HepG2 (cell line): ENCODE data around the gene SLC51B.

ENCODE experiments used
- ARNTL ChIP-seq: sonication (generic); formaldehyde crosslinking; IDR thresholded peaks from 2 replicates; pipeline ENCODE4 v1.4.0; 2020; ENCODE audit warnings: mild to moderate bottlenecking, missing genetic modification reagents
- ATAD3A ChIP-seq: sonication (generic); formaldehyde crosslinking; IDR thresholded peaks from 2 replicates; pipeline ENCODE4 v1.4.0; 2020; ENCODE audit warnings: missing genetic modification reagents
- FOXM1 ChIP-seq: sonication (generic); formaldehyde crosslinking; IDR thresholded peaks from 2 replicates; pipeline ENCODE4 v1.5.0; 2020; ENCODE audit warnings: missing genetic modification reagents
- GABPB1 ChIP-seq: IDR thresholded peaks from 2 replicates; pipeline ENCODE4 v1.6.1; 2016; ENCODE audit warnings: mild to moderate bottlenecking, missing genetic modification reagents, moderate library complexity, missing compliant biosample characterization
- HOMEZ ChIP-seq: IDR thresholded peaks from 2 replicates; pipeline ENCODE4 v1.6.1; 2016; ENCODE audit warnings: low read depth
- SETDB1 ChIP-seq: sonication (generic); formaldehyde crosslinking; IDR thresholded peaks from 2 replicates; pipeline ENCODE4 v1.5.1; 2020; ENCODE audit warnings: missing genetic modification reagents, mild to moderate bottlenecking, borderline replicate concordance
- ZNF556 ChIP-seq: sonication (generic); formaldehyde crosslinking; IDR thresholded peaks from 2 replicates; pipeline ENCODE4 v1.4.0; 2020; ENCODE audit warnings: mild to moderate bottlenecking, missing genetic modification reagents, borderline replicate concordance
- ZNF790 ChIP-seq: sonication (generic); formaldehyde crosslinking; IDR thresholded peaks from 2 replicates; pipeline ENCODE4 v1.8.0; 2022; ENCODE audit warnings: missing genetic modification reagents, mild to moderate bottlenecking, borderline replicate concordance
- TF ChIP-seq, protein P1 (sequence below): IDR thresholded peaks from 2 replicates; pipeline ENCODE4 v1.6.1; 2012; ENCODE audit warnings: low read depth, low read length, improper control_type of control experiment
- TF ChIP-seq, protein P2 (sequence below): sonication (generic); formaldehyde crosslinking; IDR thresholded peaks from 2 replicates; pipeline ENCODE4 v1.5.1; 2020; ENCODE audit warnings: mild to moderate bottlenecking, missing genetic modification reagents, borderline replicate concordance
- TF ChIP-seq, protein P3 (sequence below), 2 experiments: sonication (generic) in 1 of 2; formaldehyde crosslinking in 1 of 2; IDR thresholded peaks; 2 replicates each; pipeline versions ENCODE4 v1.5.1 to v1.6.1; 2011 to 2020; ENCODE audit warnings: borderline replicate concordance in 1 of 2, low read depth in 1 of 2, low read length in 1 of 2, mild to moderate bottlenecking in 1 of 2, missing genetic modification reagents in 1 of 2, moderate library complexity in 1 of 2
- TF ChIP-seq, protein P4 (sequence below): sonication (generic); formaldehyde crosslinking; IDR thresholded peaks from 2 replicates; pipeline ENCODE4 v1.4.0; 2020; ENCODE audit warnings: missing genetic modification reagents
- TF ChIP-seq, protein P5 (sequence below): sonication (generic); formaldehyde crosslinking; IDR thresholded peaks from 2 replicates; pipeline ENCODE4 v1.4.0; 2020; ENCODE audit warnings: mild to moderate bottlenecking, missing genetic modification reagents
- TF ChIP-seq, protein P6 (sequence below): sonication (generic); formaldehyde crosslinking; IDR thresholded peaks from 2 replicates; pipeline ENCODE4 v1.5.0; 2020; ENCODE audit warnings: mild to moderate bottlenecking, missing genetic modification reagents, moderate library complexity

GRCh38 chr15:65062726-65063125, 17.5 kb downstream of the SLC51B start:
- TF ChIP-seq, protein P1, sequence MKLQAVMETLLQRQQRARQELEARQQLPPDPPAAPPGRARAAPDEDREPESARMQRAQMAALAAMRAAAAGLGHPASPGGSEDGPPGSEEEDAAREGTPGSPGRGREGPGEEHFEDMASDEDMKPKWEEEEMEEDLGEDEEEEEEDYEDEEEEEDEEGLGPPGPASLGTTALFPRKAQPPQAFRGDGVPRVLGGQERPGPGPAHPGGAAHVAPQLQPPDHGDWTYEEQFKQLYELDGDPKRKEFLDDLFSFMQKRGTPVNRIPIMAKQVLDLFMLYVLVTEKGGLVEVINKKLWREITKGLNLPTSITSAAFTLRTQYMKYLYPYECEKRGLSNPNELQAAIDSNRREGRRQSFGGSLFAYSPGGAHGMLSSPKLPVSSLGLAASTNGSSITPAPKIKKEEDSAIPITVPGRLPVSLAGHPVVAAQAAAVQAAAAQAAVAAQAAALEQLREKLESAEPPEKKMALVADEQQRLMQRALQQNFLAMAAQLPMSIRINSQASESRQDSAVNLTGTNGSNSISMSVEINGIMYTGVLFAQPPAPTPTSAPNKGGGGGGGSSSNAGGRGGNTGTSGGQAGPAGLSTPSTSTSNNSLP, result no peak
- no peak for TF ChIP-seq ZNF790 (CRISPR knock-in tag)
- TF ChIP-seq SETDB1 (CRISPR knock-in tag), result no peak
- TF ChIP-seq, protein P2, sequence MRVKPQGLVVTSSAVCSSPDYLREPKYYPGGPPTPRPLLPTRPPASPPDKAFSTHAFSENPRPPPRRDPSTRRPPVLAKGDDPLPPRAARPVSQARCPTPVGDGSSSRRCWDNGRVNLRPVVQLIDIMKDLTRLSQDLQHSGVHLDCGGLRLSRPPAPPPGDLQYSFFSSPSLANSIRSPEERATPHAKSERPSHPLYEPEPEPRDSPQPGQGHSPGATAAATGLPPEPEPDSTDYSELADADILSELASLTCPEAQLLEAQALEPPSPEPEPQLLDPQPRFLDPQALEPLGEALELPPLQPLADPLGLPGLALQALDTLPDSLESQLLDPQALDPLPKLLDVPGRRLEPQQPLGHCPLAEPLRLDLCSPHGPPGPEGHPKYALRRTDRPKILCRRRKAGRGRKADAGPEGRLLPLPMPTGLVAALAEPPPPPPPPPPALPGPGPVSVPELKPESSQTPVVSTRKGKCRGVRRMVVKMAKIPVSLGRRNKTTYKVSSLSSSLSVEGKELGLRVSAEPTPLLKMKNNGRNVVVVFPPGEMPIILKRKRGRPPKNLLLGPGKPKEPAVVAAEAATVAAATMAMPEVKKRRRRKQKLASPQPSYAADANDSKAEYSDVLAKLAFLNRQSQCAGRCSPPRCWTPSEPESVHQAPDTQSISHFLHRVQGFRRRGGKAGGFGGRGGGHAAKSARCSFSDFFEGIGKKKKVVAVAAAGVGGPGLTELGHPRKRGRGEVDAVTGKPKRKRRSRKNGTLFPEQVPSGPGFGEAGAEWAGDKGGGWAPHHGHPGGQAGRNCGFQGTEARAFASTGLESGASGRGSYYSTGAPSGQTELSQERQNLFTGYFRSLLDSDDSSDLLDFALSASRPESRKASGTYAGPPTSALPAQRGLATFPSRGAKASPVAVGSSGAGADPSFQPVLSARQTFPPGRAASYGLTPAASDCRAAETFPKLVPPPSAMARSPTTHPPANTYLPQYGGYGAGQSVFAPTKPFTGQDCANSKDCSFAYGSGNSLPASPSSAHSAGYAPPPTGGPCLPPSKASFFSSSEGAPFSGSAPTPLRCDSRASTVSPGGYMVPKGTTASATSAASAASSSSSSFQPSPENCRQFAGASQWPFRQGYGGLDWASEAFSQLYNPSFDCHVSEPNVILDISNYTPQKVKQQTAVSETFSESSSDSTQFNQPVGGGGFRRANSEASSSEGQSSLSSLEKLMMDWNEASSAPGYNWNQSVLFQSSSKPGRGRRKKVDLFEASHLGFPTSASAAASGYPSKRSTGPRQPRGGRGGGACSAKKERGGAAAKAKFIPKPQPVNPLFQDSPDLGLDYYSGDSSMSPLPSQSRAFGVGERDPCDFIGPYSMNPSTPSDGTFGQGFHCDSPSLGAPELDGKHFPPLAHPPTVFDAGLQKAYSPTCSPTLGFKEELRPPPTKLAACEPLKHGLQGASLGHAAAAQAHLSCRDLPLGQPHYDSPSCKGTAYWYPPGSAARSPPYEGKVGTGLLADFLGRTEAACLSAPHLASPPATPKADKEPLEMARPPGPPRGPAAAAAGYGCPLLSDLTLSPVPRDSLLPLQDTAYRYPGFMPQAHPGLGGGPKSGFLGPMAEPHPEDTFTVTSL (CRISPR knock-in tag), result no peak
- no peak for TF ChIP-seq FOXM1 (CRISPR knock-in tag)
- TF ChIP-seq, protein P3, sequence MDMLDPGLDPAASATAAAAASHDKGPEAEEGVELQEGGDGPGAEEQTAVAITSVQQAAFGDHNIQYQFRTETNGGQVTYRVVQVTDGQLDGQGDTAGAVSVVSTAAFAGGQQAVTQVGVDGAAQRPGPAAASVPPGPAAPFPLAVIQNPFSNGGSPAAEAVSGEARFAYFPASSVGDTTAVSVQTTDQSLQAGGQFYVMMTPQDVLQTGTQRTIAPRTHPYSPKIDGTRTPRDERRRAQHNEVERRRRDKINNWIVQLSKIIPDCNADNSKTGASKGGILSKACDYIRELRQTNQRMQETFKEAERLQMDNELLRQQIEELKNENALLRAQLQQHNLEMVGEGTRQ (IDR thresholded peaks at IDR 0.05; ENCODE audit: low read depth, low read length), result no peak
- TF ChIP-seq, protein P3 (CRISPR knock-in tag; IDR thresholded peaks at IDR 0.05; ENCODE audit: borderline replicate concordance), result no peak
- no peak for TF ChIP-seq ARNTL (CRISPR knock-in tag)
- TF ChIP-seq, protein P4, sequence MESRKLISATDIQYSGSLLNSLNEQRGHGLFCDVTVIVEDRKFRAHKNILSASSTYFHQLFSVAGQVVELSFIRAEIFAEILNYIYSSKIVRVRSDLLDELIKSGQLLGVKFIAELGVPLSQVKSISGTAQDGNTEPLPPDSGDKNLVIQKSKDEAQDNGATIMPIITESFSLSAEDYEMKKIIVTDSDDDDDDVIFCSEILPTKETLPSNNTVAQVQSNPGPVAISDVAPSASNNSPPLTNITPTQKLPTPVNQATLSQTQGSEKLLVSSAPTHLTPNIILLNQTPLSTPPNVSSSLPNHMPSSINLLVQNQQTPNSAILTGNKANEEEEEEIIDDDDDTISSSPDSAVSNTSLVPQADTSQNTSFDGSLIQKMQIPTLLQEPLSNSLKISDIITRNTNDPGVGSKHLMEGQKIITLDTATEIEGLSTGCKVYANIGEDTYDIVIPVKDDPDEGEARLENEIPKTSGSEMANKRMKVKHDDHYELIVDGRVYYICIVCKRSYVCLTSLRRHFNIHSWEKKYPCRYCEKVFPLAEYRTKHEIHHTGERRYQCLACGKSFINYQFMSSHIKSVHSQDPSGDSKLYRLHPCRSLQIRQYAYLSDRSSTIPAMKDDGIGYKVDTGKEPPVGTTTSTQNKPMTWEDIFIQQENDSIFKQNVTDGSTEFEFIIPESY (CRISPR knock-in tag), result no peak
- TF ChIP-seq, protein P5, sequence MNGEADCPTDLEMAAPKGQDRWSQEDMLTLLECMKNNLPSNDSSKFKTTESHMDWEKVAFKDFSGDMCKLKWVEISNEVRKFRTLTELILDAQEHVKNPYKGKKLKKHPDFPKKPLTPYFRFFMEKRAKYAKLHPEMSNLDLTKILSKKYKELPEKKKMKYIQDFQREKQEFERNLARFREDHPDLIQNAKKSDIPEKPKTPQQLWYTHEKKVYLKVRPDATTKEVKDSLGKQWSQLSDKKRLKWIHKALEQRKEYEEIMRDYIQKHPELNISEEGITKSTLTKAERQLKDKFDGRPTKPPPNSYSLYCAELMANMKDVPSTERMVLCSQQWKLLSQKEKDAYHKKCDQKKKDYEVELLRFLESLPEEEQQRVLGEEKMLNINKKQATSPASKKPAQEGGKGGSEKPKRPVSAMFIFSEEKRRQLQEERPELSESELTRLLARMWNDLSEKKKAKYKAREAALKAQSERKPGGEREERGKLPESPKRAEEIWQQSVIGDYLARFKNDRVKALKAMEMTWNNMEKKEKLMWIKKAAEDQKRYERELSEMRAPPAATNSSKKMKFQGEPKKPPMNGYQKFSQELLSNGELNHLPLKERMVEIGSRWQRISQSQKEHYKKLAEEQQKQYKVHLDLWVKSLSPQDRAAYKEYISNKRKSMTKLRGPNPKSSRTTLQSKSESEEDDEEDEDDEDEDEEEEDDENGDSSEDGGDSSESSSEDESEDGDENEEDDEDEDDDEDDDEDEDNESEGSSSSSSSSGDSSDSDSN (CRISPR knock-in tag), result no peak
- no peak for TF ChIP-seq GABPB1 (CRISPR knock-in tag)
- no peak for TF ChIP-seq ATAD3A (CRISPR knock-in tag)
- no peak for TF ChIP-seq HOMEZ
- no peak for TF ChIP-seq ZNF556
- TF ChIP-seq, protein P6, sequence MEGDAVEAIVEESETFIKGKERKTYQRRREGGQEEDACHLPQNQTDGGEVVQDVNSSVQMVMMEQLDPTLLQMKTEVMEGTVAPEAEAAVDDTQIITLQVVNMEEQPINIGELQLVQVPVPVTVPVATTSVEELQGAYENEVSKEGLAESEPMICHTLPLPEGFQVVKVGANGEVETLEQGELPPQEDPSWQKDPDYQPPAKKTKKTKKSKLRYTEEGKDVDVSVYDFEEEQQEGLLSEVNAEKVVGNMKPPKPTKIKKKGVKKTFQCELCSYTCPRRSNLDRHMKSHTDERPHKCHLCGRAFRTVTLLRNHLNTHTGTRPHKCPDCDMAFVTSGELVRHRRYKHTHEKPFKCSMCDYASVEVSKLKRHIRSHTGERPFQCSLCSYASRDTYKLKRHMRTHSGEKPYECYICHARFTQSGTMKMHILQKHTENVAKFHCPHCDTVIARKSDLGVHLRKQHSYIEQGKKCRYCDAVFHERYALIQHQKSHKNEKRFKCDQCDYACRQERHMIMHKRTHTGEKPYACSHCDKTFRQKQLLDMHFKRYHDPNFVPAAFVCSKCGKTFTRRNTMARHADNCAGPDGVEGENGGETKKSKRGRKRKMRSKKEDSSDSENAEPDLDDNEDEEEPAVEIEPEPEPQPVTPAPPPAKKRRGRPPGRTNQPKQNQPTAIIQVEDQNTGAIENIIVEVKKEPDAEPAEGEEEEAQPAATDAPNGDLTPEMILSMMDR, result no peak
